Panc1 (cell line): ENCODE data around the gene BTN2A1. TPM values are rescaled to one million over a fixed set of nuclear protein-coding genes. Genes with fewer than 3 reads are reported as not detected.

Source experiments
- ATAC-seq: fragments of 200-7000 bp; cut with Tn5 transposase; 2 replicates; pipeline ENCODE4 v1.9.1; 2020; ENCODE audit warnings: mild to moderate bottlenecking, moderate library complexity
- BruUV-seq: library from RNA; stranded (reverse); fragments of 400-500 nt; replicated peaks from 2 replicates; lab custom pipeline; 2021; lab: Mats Ljungman, UMichigan
- CTCF ChIA-PET: fragments of 300-600 bp; sonication (Branson Sonifier 250); formaldehyde crosslinking; loops from one replicate; lab custom pipeline; 2022; ENCODE audit warnings: antibody characterized with exemption; lab: Charles Lee
- POLR2A ChIA-PET: fragments of 300-600 bp; sonication (Branson Sonifier 250); formaldehyde crosslinking; loops from one replicate; lab custom pipeline; 2022; ENCODE audit warnings: antibody characterized with exemption; lab: Charles Lee
- DNase-seq: peaks from one replicate; pipeline ENCODE4 v3.0.0-alpha.2; 2010; ENCODE audit warnings: low read depth, low spot score
- H3K27ac ChIP-seq: 2 replicates; pipeline ENCODE4 v1.5.1; 2011; ENCODE audit warnings: mild to moderate bottlenecking, low read length, inconsistent platforms
- H3K27me3 ChIP-seq: fragments of 200-500 bp; sonication (Bioruptor generic); 2 replicates; pipeline ENCODE4 v1.6.0; 2014; ENCODE audit warnings: low read length, inconsistent platforms; ENCODE audit not compliant: control insufficient read depth, insufficient read depth
- H3K36me3 ChIP-seq: fragments of 200-500 bp; sonication (Bioruptor generic); 2 replicates; pipeline ENCODE4 v1.5.1; 2014; ENCODE audit warnings: inconsistent platforms, mild to moderate bottlenecking, low read length, moderate library complexity; ENCODE audit not compliant: control insufficient read depth, insufficient read depth
- H3K4me1 ChIP-seq: 2 replicates; pipeline ENCODE4 v1.5.1; 2011; ENCODE audit warnings: inconsistent platforms, mild to moderate bottlenecking, low read length, moderate library complexity; ENCODE audit not compliant: control insufficient read depth, insufficient read depth
- H3K4me3 ChIP-seq, 2 experiments: 2 replicates each; pipeline ENCODE4 v1.5.1; 2011 to 2012; ENCODE audit warnings: low read depth in 2 of 2, low read length in 2 of 2, mild to moderate bottlenecking in 2 of 2, inconsistent platforms in 1 of 2, moderate library complexity in 1 of 2
- H3K9me3 ChIP-seq: fragments of 200-500 bp; sonication (Bioruptor generic); 2 replicates; pipeline ENCODE4 v1.5.1; 2014; ENCODE audit warnings: low read depth, mild to moderate bottlenecking, inconsistent platforms, low read length, moderate library complexity; ENCODE audit not compliant: control insufficient read depth, insufficient read depth
- POLR2AphosphoS5 ChIP-seq: IDR thresholded peaks from 2 replicates; pipeline ENCODE4 v1.6.1; 2012; ENCODE audit warnings: mild to moderate bottlenecking, low read depth, low read length, moderate library complexity
- SIN3A ChIP-seq: IDR thresholded peaks from 2 replicates; pipeline ENCODE4 v1.6.1; 2012; ENCODE audit warnings: low read depth, mild to moderate bottlenecking, low read length, moderate library complexity, borderline replicate concordance; ENCODE audit not compliant: insufficient read depth
- TCF7L2 ChIP-seq: IDR thresholded peaks from 2 replicates; pipeline ENCODE4 v1.6.1; 2011; ENCODE audit warnings: mild to moderate bottlenecking, low read depth, low read length, inconsistent platforms
- in situ Hi-C: cut with HindIII; loops from 2 replicates; pipeline ENCODE4 v1.10.0; 2016; ENCODE audit warnings: low sequenced_read_pairs, low pct_unique_long_range_greater_than_20kb
- intact Hi-C: fragments of 100-400 bp; cut with micrococcal nuclease; formaldehyde crosslinking; loops from one replicate; pipeline ENCODE4 v1.10.0; 2022; ENCODE audit not compliant: unreplicated experiment
- total RNA-seq: library from RNA; stranded (reverse); gene quantifications from one replicate; pipeline ENCODE4 v1.2.1, GENCODE V29; 2021; ENCODE audit not compliant: unreplicated experiment
- TF ChIP-seq, protein P1 (sequence below): fragments of 450-650 bp; IDR thresholded peaks from 2 replicates; pipeline ENCODE4 v1.5.1; 2017; ENCODE audit warnings: mild to moderate bottlenecking
- TF ChIP-seq, protein P2 (sequence below), 2 experiments: IDR thresholded peaks; 2 replicates each; pipeline ENCODE4 v1.6.1; 2011 to 2012; ENCODE audit warnings: low read depth in 2 of 2, control low read depth in 1 of 2, low read length in 1 of 2, mild to moderate bottlenecking in 1 of 2, moderate library complexity in 1 of 2; ENCODE audit not compliant: insufficient read depth in 1 of 2

BTN2A1 gene
- total RNA-seq, 1 experiment from 2014 or later, result 23.0 TPM

DNA sequence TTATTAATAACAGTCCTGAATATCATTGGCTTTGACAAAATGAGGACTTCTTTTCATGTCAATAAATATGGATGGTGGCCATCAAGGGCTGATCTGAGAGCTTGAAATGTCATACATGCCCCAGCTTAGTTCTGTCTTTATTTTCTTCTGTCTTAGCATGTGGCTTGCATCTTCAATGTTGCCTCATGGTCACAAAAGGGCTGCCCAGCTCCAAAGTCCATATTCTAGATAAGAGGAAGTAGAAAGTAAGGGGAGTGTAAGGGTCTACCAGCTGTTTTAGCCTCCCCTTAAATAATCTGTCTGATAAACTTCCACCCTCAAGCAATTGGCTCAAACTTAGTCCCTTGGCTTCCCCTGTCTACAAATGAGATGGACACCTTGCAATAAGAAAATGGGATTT lies 14.2 kb downstream of the BTN2A1 start:
- in situ Hi-C loops (no loop called here), intact Hi-C loops (no loop called here)
- BruUV-seq, result no TSS peak
- Histone ChIP-seq H3K27me3 (no peaks in the 10 kb centered on the region), H3K36me3 (no peaks in the 10 kb centered on the region; the same call in 1 of the 2 replicates), H3K9me3 (peaks cover 3% of the 10 kb centered on the region; the same call in 1 of the 2 replicates), H3K4me1 (peaks cover 16% of the 10 kb centered on the region; the same call in 1 of the 2 replicates), H3K4me3 (no peak overlapping the region), H3K27ac (no peak overlapping the region)
- CTCF ChIA-PET, result interaction anchor here (0.5 kb wide), 1 partner anchor 123 kb away, joined by 7 read pairs; no protein-coding TSS in a partner anchor
- TF ChIP-seq, protein P1, sequence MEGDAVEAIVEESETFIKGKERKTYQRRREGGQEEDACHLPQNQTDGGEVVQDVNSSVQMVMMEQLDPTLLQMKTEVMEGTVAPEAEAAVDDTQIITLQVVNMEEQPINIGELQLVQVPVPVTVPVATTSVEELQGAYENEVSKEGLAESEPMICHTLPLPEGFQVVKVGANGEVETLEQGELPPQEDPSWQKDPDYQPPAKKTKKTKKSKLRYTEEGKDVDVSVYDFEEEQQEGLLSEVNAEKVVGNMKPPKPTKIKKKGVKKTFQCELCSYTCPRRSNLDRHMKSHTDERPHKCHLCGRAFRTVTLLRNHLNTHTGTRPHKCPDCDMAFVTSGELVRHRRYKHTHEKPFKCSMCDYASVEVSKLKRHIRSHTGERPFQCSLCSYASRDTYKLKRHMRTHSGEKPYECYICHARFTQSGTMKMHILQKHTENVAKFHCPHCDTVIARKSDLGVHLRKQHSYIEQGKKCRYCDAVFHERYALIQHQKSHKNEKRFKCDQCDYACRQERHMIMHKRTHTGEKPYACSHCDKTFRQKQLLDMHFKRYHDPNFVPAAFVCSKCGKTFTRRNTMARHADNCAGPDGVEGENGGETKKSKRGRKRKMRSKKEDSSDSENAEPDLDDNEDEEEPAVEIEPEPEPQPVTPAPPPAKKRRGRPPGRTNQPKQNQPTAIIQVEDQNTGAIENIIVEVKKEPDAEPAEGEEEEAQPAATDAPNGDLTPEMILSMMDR, result no peak
- TF ChIP-seq SIN3A (no peak), TCF7L2 (no peak), POLR2AphosphoS5 (no peak)
- TF ChIP-seq, protein P2, sequence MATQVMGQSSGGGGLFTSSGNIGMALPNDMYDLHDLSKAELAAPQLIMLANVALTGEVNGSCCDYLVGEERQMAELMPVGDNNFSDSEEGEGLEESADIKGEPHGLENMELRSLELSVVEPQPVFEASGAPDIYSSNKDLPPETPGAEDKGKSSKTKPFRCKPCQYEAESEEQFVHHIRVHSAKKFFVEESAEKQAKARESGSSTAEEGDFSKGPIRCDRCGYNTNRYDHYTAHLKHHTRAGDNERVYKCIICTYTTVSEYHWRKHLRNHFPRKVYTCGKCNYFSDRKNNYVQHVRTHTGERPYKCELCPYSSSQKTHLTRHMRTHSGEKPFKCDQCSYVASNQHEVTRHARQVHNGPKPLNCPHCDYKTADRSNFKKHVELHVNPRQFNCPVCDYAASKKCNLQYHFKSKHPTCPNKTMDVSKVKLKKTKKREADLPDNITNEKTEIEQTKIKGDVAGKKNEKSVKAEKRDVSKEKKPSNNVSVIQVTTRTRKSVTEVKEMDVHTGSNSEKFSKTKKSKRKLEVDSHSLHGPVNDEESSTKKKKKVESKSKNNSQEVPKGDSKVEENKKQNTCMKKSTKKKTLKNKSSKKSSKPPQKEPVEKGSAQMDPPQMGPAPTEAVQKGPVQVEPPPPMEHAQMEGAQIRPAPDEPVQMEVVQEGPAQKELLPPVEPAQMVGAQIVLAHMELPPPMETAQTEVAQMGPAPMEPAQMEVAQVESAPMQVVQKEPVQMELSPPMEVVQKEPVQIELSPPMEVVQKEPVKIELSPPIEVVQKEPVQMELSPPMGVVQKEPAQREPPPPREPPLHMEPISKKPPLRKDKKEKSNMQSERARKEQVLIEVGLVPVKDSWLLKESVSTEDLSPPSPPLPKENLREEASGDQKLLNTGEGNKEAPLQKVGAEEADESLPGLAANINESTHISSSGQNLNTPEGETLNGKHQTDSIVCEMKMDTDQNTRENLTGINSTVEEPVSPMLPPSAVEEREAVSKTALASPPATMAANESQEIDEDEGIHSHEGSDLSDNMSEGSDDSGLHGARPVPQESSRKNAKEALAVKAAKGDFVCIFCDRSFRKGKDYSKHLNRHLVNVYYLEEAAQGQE (IDR thresholded peaks at IDR 0.05; ENCODE audit: insufficient read depth in 1 of 2, low read depth in 2 of 2, low read length in 1 of 2), result no peak
- no peak for DNase-seq
- POLR2A ChIA-PET, result no interaction called here
- no peak for ATAC-seq

DNA sequence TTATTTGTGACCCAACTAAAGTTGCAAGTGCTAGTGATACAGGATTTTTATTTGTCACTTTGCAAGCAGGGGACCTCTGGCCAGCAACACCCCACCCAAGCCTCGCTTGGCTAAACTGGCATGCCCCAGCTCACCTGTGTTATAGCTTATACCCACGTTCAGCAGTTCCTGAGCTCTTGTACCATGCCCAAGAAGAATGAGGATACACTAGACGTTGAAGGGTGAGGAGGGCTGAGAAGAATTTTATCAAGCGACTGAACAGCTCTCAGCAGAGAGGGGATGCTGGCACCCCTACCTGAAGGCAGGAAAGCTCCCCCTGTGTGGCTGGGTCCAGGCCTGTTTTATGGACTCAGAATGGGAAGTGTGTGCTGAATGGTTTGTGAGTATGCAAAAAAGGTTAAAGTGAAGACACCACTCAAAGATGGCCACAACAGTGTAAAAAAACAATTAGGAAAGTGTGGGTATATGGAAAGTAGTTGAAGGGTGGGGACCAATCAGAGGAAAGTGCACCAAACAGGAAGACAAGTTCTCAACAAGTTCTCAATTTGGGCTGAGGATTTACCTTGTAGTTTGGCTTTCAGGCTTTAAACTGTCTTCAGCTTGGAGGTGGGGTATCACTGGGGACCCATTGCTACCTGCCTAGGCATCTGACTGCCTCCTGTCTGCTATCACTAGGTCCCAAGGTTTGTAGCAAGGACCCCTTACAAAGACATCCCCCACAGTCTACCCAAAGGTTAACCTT lies 15.0 kb downstream of the BTN2A1 start:
- ChIA-PET CTCF (no interaction called here), POLR2A (no interaction called here)
- Histone ChIP-seq H3K4me3 (no peak overlapping the region), H3K4me1 (peaks cover 16% of the 10 kb centered on the region; the same call in 1 of the 2 replicates), H3K27ac (peak overlapping the region; percentile 75), H3K36me3 (no peaks in the 10 kb centered on the region; the same call in 1 of the 2 replicates), H3K27me3 (no peaks in the 10 kb centered on the region), H3K9me3 (peaks cover 3% of the 10 kb centered on the region; the same call in 1 of the 2 replicates)
- no TSS peak for BruUV-seq
- DNase-seq (no peak), ATAC-seq (no peak)
- TF ChIP-seq SIN3A (no peak), TCF7L2 (no peak), POLR2AphosphoS5 (no peak)
- TF ChIP-seq, protein P2 (IDR thresholded peaks at IDR 0.05; ENCODE audit: insufficient read depth in 1 of 2, low read depth in 2 of 2, low read length in 1 of 2), result no peak
- TF ChIP-seq, protein P1, result no peak
- intact Hi-C loops (no loop called here), in situ Hi-C loops (no loop called here)
